CD4-positive, alpha-beta T cell (primary cell): Measurements from ENCODE around the gene ABTB1. TPM values are rescaled to one million over a fixed set of nuclear protein-coding genes. Genes with fewer than 3 reads are reported as not detected.

Source experiments
- ATAC-seq: fragments of 200-7000 bp; cut with Tn5 transposase; one replicate; pipeline ENCODE4 v1.10.0; 2022; ENCODE audit warnings: mild to moderate bottlenecking; ENCODE audit not compliant: poor library complexity
- CTCF ChIA-PET: fragments of 350-600 bp; sonication (Branson Sonifier 250); formaldehyde crosslinking; loops from one replicate; lab custom pipeline; 2021; ENCODE audit warnings: antibody characterized with exemption, inconsistent platforms; lab: Charles Lee
- POLR2A ChIA-PET: fragments of 350-600 bp; sonication (Branson Sonifier 250); formaldehyde crosslinking; loops from one replicate; lab custom pipeline; 2021; ENCODE audit warnings: antibody characterized with exemption, inconsistent platforms; lab: Charles Lee
- DNase-seq, 14 experiments: peaks; one replicate each; pipeline ENCODE4 v3.0.0-alpha.2; 2013 to 2020; ENCODE audit warnings: mixed read lengths in 2 of 14
- H3K27ac ChIP-seq, 2 donors: one replicate each; pipeline versions ENCODE4 v1.5.1 to v1.7.0; 2013; ENCODE audit warnings: low read length in 2 of 2, low read depth in 1 of 2, mild to moderate bottlenecking in 1 of 2
- H3K27me3 ChIP-seq, 2 experiments: 1 replicate in 1 of 2; 2 replicates in 1 of 2; pipeline versions ENCODE4 v1.6.1 to v1.7.0; 2013; ENCODE audit warnings: low read length in 2 of 2, control low read depth in 1 of 2, mild to moderate bottlenecking in 1 of 2, moderate library complexity in 1 of 2; ENCODE audit not compliant: insufficient read depth in 2 of 2, control insufficient read depth in 1 of 2
- H3K36me3 ChIP-seq: one replicate; pipeline ENCODE4 v1.6.1; 2013; ENCODE audit warnings: low read length, control low read depth; ENCODE audit not compliant: insufficient read depth
- H3K4me1 ChIP-seq: one replicate; pipeline ENCODE4 v1.6.1; 2013; ENCODE audit warnings: low read length, control low read depth; ENCODE audit not compliant: insufficient read depth
- H3K4me3 ChIP-seq: one replicate; pipeline ENCODE4 v1.5.1; 2013; ENCODE audit warnings: mild to moderate bottlenecking, low read length, moderate library complexity
- H3K9me3 ChIP-seq, 2 experiments: 1 replicate in 1 of 2; 2 replicates in 1 of 2; pipeline versions ENCODE4 v1.6.1 to v1.7.0; 2013; ENCODE audit warnings: low read length in 2 of 2, mild to moderate bottlenecking in 2 of 2, control low read depth in 1 of 2, moderate library complexity in 1 of 2; ENCODE audit not compliant: control insufficient read depth in 1 of 2, insufficient read depth in 1 of 2
- H3K27ac Mint-ChIP-seq: one replicate; pipeline ENCODE4 v1.8.0; 2020; ENCODE audit warnings: mixed read lengths
- H3K27me3 Mint-ChIP-seq: one replicate; pipeline ENCODE4 v1.8.0; 2021; ENCODE audit warnings: mixed read lengths
- H3K36me3 Mint-ChIP-seq: one replicate; pipeline ENCODE4 v1.8.0; 2021; ENCODE audit warnings: low read depth, mixed read lengths
- H3K4me1 Mint-ChIP-seq: one replicate; pipeline ENCODE4 v1.8.0; 2021; ENCODE audit warnings: low read depth, mixed read lengths
- H3K4me3 Mint-ChIP-seq: one replicate; pipeline ENCODE4 v1.8.0; 2020; ENCODE audit warnings: mild to moderate bottlenecking, mixed read lengths
- H3K9me3 Mint-ChIP-seq: one replicate; pipeline ENCODE4 v1.8.0; 2020; ENCODE audit warnings: mixed read lengths
- intact Hi-C, 2 experiments: fragments of 100-400 bp; cut with DNase I in 1 of 2; cut with micrococcal nuclease in 1 of 2; formaldehyde crosslinking; loops; one replicate each; pipeline versions ENCODE4 v1.15.1 to v1.9.0; 2023 to 2025; cut with DNase I, micrococcal nuclease
- total RNA-seq, 174 experiments: library from RNA in 2 of 174; stranded (reverse) in 2 of 174; gene quantifications; one replicate each; pipeline ENCODE4 v1.2.3 and lab custom pipeline; 2021 to 2026
- TF ChIP-seq, protein P1 (sequence below): fragments of 200-600 bp; IDR thresholded peaks from one replicate; pipeline ENCODE4 v1.8.0; 2022; ENCODE audit warnings: antibody characterized with exemption, mild to moderate bottlenecking

The ABTB1 gene
- total RNA-seq, 2 experiments from 2014 or later = 116 to 118 TPM

GRCh38 chr3:127728417-127729015 lies 55.8 kb downstream of the ABTB1 start:
- intact Hi-C loops = no loop called here
- CTCF ChIA-PET = no interaction called here
- Histone ChIP-seq H3K27ac (no peak overlapping the region), H3K4me1 (no peaks in the 10 kb centered on the region), H3K36me3 (no peaks in the 10 kb centered on the region), H3K4me3 (no peak overlapping the region), H3K9me3 (no peaks in the 10 kb centered on the region), H3K27me3 (no peaks in the 10 kb centered on the region)
- POLR2A ChIA-PET = no interaction called here
- TF ChIP-seq, protein P1, sequence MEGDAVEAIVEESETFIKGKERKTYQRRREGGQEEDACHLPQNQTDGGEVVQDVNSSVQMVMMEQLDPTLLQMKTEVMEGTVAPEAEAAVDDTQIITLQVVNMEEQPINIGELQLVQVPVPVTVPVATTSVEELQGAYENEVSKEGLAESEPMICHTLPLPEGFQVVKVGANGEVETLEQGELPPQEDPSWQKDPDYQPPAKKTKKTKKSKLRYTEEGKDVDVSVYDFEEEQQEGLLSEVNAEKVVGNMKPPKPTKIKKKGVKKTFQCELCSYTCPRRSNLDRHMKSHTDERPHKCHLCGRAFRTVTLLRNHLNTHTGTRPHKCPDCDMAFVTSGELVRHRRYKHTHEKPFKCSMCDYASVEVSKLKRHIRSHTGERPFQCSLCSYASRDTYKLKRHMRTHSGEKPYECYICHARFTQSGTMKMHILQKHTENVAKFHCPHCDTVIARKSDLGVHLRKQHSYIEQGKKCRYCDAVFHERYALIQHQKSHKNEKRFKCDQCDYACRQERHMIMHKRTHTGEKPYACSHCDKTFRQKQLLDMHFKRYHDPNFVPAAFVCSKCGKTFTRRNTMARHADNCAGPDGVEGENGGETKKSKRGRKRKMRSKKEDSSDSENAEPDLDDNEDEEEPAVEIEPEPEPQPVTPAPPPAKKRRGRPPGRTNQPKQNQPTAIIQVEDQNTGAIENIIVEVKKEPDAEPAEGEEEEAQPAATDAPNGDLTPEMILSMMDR = no peak
- Mint-ChIP-seq H3K36me3 (no peaks in the 10 kb centered on the region), H3K4me3 (no peak overlapping the region), H3K27me3 (peaks cover 9% of the 10 kb centered on the region), H3K27ac (no peak overlapping the region), H3K9me3 (no peaks in the 10 kb centered on the region), H3K4me1 (no peaks in the 10 kb centered on the region)
- ATAC-seq = no peak
- no peak for DNase-seq

- H3K4me1 ChIP-seq = peaks cover 2% of the 10 kb centered on the region
- H3K9me3 ChIP-seq = no peaks in the 10 kb centered on the region
- Mint-ChIP-seq H3K9me3 (no peaks in the 10 kb centered on the region), H3K4me3 (no peak overlapping the region), H3K4me1 (no peaks in the 10 kb centered on the region), H3K27me3 (peaks cover 11% of the 10 kb centered on the region), H3K27ac (no peak overlapping the region), H3K36me3 (no peaks in the 10 kb centered on the region)
- TF ChIP-seq, protein P1 = no peak
- CTCF ChIA-PET = no interaction called here
- intact Hi-C loops = no loop called here
- no peak overlapping the region for H3K4me3 ChIP-seq
- ATAC-seq (no peak), DNase-seq (peak in 3 of 14 experiments; percentile 19 to 57 (median 38))
- H3K36me3 ChIP-seq = no peaks in the 10 kb centered on the region
- no peak overlapping the region for H3K27ac ChIP-seq
- peaks cover 0 to 3% of the 10 kb centered on the region in 2 experiments for H3K27me3 ChIP-seq
- POLR2A ChIA-PET = no interaction called here
Observed at GRCh38 chr3:127729556-127730056, 56.9 kb downstream of the ABTB1 start.

DNA sequence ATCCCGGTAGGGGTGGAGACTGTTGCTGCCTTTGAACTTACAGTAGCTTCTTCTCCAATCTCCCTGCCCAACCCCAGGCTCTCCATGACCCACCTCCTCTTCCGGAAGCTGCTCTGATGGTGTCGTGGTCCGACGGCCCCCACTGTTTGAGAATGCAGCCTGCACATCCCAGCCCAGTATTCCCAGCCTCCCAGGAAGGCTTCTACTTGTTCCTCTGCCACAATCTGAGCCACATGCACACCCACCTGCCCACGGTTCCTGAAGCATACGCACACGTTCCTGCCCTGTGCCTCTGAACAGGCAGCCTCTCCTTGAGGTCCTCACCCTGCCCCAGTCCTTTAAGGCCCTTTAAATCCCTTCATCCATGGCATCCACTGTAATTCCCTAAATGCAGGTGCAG lies 57.4 kb downstream of the ABTB1 start:
- TF ChIP-seq, protein P1 = no peak
- H3K4me1 Mint-ChIP-seq = no peaks in the 10 kb centered on the region
- no peaks in the 10 kb centered on the region for H3K9me3 Mint-ChIP-seq
- no peak overlapping the region for H3K27ac Mint-ChIP-seq
- no peaks in the 10 kb centered on the region for H3K36me3 Mint-ChIP-seq
- Histone ChIP-seq H3K4me3 (no peak overlapping the region), H3K27me3 (peaks cover 0 to 3% of the 10 kb centered on the region in 2 experiments), H3K9me3 (no peaks in the 10 kb centered on the region), H3K4me1 (peaks cover 5% of the 10 kb centered on the region), H3K27ac (no peak overlapping the region), H3K36me3 (no peaks in the 10 kb centered on the region)
- ChIA-PET CTCF (no interaction called here), POLR2A (no interaction called here)
- intact Hi-C loops = no loop called here
- DNase-seq = no peak
- H3K27me3 Mint-ChIP-seq = peaks cover 16% of the 10 kb centered on the region
- no peak overlapping the region for H3K4me3 Mint-ChIP-seq
- no peak for ATAC-seq

Other genes starting within 250 kb of the ABTB1 start
- gene TPRA1, start 82.2 kb upstream of the ABTB1 start, total RNA-seq = 1 to 10 TPM; 7.5 to 7.8 TPM
- gene MCM2, start 74.5 kb upstream of the ABTB1 start, total RNA-seq = 10 to 100 TPM; 10.1 to 12.2 TPM
- gene PODXL2, start 43.8 kb upstream of the ABTB1 start, total RNA-seq = 1 to 10 TPM; 4.0 to 4.2 TPM
- under 1 TPM; 0.28 to 0.38 TPM for gene MGLL, start 149.6 kb downstream of the ABTB1 start, total RNA-seq
- not detected for gene KBTBD12, start 242.3 kb downstream of the ABTB1 start, total RNA-seq